MCF 10A (cell line): ENCODE results near the gene B4GALT1. TPM values are rescaled to one million over a fixed set of nuclear protein-coding genes. Genes with fewer than 3 reads are reported as not detected.

Experiments used
- BruUV-seq: library from RNA; stranded (reverse); fragments of 400-500 nt; replicated peaks from 2 replicates; lab custom pipeline; 2021; lab: Mats Ljungman, UMichigan
- CTCF ChIA-PET: fragments of 300-600 bp; sonication (Branson Sonifier 250); formaldehyde crosslinking; extraction: SDS; loops from one replicate; lab custom pipeline; 2021; ENCODE audit warnings: antibody characterized with exemption, inconsistent platforms; lab: Yijun Ruan, JAX
- POLR2A ChIA-PET: fragments of 300-600, 350-650 bp; sonication (Branson Sonifier 250); formaldehyde crosslinking; extraction: SDS; loops from one replicate; lab custom pipeline; 2020; ENCODE audit warnings: antibody characterized with exemption, inconsistent platforms; lab: Yijun Ruan, JAX
- DNase-seq: peaks from one replicate; pipeline ENCODE4 v3.0.0-alpha.2; 2018; ENCODE audit not compliant: unreplicated experiment
- H3K27ac Mint-ChIP-seq: one replicate; pipeline ENCODE4 v1.8.0; 2022; ENCODE audit warnings: mild to moderate bottlenecking, low read depth, mixed read lengths; ENCODE audit not compliant: unreplicated experiment
- H3K27me3 Mint-ChIP-seq: one replicate; pipeline ENCODE4 v1.8.0; 2022; ENCODE audit warnings: mixed read lengths; ENCODE audit not compliant: insufficient read depth, unreplicated experiment
- H3K36me3 Mint-ChIP-seq: one replicate; pipeline ENCODE4 v1.8.0; 2022; ENCODE audit warnings: mild to moderate bottlenecking, moderate library complexity, mixed read lengths; ENCODE audit not compliant: insufficient read depth, unreplicated experiment
- H3K4me1 Mint-ChIP-seq: one replicate; pipeline ENCODE4 v1.8.0; 2022; ENCODE audit warnings: mixed read lengths; ENCODE audit not compliant: insufficient read depth, unreplicated experiment
- H3K4me3 Mint-ChIP-seq: one replicate; pipeline ENCODE4 v1.8.0; 2022; ENCODE audit warnings: mild to moderate bottlenecking, moderate library complexity, mixed read lengths; ENCODE audit not compliant: unreplicated experiment
- H3K9me3 Mint-ChIP-seq: one replicate; pipeline ENCODE4 v1.8.0; 2022; ENCODE audit warnings: mixed read lengths; ENCODE audit not compliant: unreplicated experiment
- CTCF ChIP-seq: fragments of 200-600 bp; IDR thresholded peaks from one replicate; pipeline ENCODE4 v1.8.0; 2022; ENCODE audit warnings: antibody characterized with exemption, mild to moderate bottlenecking; ENCODE audit not compliant: unreplicated experiment
- intact Hi-C: fragments of 100-400 bp; cut with micrococcal nuclease; formaldehyde crosslinking; loops from 2 replicates; pipeline ENCODE4 v1.14.1; 2022
- total RNA-seq: library from RNA; stranded (reverse); gene quantifications from 2 replicates; pipeline ENCODE4 v1.2.3, GENCODE V29; 2022

B4GALT1 gene
- total RNA-seq, 1 experiment from 2014 or later: 184 TPM

GRCh38 chr9:33082538-33083326, 84.4 kb downstream of the B4GALT1 start:
- DNase-seq: no peak
- no TSS peak for BruUV-seq
- H3K27ac Mint-ChIP-seq: no peak overlapping the region

GRCh38 chr9:33082128-33082527, 85.0 kb downstream of the B4GALT1 start:
- ChIA-PET CTCF (interaction anchor here (0.7 to 1.6 kb wide), 6 partner anchors 33 to 152 kb away, joined by 3 to 19 read pairs (median 3); no protein-coding TSS in a partner anchor), POLR2A (interaction anchor here (0.7 to 1.2 kb wide), 6 partner anchors 43 to 208 kb away, joined by 3 to 7 read pairs (median 3); partner anchors contain the start of gene NFX1)
- Mint-ChIP-seq H3K36me3 (no peaks in the 10 kb centered on the region), H3K27me3 (no peaks in the 10 kb centered on the region), H3K4me3 (no peak overlapping the region), H3K9me3 (no peaks in the 10 kb centered on the region), H3K27ac (no peak overlapping the region), H3K4me1 (peaks cover 6% of the 10 kb centered on the region)
- TF ChIP-seq CTCF: no peak
- intact Hi-C loops: no loop called here
- no TSS peak for BruUV-seq
- DNase-seq: no peak

More at GRCh38 chr9:33082538-33083326, 84.4 kb downstream of the B4GALT1 start:
- no peaks in the 10 kb centered on the region for H3K9me3 Mint-ChIP-seq
- intact Hi-C loops: no loop called here
- peaks cover 6% of the 10 kb centered on the region for H3K4me1 Mint-ChIP-seq
- no peaks in the 10 kb centered on the region for H3K27me3 Mint-ChIP-seq
- ChIA-PET POLR2A (interaction anchor here (0.6 to 1.2 kb wide), 7 partner anchors 43 to 208 kb away, joined by 3 to 7 read pairs (median 3); partner anchors contain the start of gene NFX1), CTCF (interaction anchor here (0.7 to 3.5 kb wide), 8 partner anchors 33 to 151 kb away, joined by 3 to 19 read pairs (median 3); no protein-coding TSS in a partner anchor)
- H3K36me3 Mint-ChIP-seq: no peaks in the 10 kb centered on the region
- H3K4me3 Mint-ChIP-seq: no peak overlapping the region
- TF ChIP-seq CTCF: no peak

DNA sequence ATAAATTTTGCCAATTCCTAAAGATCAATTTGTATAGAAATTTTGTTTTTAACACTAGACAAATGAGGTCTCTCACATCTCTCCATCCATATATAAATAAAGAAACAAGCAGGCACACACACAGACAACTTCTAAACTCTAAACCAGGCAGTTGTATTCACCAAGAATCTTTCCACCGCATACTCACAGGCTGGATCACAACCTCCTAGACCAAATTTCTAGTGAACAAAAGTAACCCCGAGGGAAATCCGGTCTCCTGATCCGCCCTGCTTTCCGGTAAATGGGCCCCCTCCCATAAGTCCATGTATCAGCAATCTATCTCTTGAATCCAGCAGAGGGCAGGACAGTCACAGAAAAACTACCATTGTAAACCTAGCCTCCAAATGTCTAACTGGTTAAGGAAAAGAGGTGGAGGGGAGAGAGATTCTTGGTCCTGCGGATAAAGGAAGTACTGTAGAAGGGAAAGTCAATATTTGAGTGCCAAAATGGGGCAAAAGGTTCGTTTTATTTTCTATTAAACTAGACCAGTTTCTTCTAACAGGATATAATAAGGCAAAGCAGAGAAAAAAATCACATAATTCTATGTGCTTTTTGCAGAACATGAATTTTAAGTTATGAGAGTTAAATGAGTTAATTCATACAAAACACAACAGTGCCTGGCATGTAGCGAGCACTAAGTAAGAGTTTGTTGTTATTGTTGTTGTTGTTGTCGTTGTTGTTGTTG, 85.8 kb downstream of the B4GALT1 start:
- Mint-ChIP-seq H3K9me3 (no peaks in the 10 kb centered on the region), H3K27me3 (no peaks in the 10 kb centered on the region), H3K4me1 (peaks cover 6% of the 10 kb centered on the region), H3K27ac (no peak overlapping the region), H3K36me3 (peaks cover 8% of the 10 kb centered on the region), H3K4me3 (no peak overlapping the region)
- peak; percentile 63 for TF ChIP-seq CTCF
- POLR2A ChIA-PET: interaction anchor here (0.8 to 7.1 kb wide), 18 partner anchors 20 to 208 kb away, joined by 3 to 90 read pairs (median 6); partner anchors contain the start of genes B4GALT1, BAG1, CHMP5 and DNAJA1
- DNase-seq: peak; percentile 88
- CTCF ChIA-PET: interaction anchor here (0.6 to 2.8 kb wide), 10 partner anchors 15 to 201 kb away, joined by 3 to 32 read pairs (median 4); no protein-coding TSS in a partner anchor
- intact Hi-C loops: loop anchor here (1.0 kb wide), 4 partner anchors 51 to 183 kb away; partner anchors contain the start of gene BAG1
- no TSS peak for BruUV-seq
